ENCODE data around the gene GCDH.
"Not testable (repeated sequence)": the region's sequence is repeated elsewhere in the genome, so short reads cannot be mapped to it uniquely, and the experiment has no call there.

GCDH gene

DNA sequence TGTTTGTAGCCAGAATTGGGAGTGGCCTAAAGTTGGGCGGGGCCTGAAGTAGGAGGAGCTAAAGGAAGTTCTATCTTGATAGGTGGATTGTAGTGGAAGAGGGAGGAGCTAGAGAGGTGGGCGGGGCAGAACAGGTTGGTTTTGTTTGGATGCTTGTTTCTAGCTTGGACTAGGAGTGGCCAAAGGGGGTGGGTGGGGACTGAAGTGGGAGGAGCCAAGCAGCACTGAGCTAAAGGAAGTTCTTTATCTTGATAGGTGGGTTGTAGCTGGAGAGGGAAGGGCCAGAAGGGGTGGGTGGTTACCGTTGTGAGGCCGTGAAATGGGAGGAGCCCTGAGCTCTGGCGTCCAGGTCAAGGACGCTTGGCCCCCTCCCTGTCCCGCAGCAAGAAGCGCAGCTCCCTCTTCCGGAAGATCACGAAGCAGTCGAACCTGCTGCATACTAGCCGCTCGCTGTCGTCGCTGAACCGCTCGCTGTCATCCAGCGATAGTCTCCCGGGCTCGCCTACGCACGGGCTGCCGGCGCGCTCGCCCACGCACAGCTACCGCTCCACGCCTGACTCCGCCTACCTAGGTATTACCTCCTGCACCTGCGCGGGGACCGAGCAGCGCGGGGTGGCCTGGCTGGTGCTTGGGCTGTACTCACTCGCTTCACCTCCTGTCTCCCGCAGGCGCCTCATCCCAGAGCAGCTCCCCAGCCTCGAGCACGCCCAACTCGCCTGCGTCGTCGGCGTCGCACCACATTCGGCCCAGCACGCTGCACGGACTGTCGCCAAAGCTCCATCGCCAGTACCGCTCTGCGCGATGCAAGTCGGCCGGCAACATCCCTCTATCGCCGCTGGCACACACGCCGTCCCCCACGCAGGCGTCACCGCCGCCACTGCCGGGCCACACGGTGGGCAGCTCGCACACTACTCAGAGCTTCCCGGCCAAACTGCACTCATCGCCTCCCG, 17.7 kb upstream of the GCDH start:
- DNase-seq (ENCODE audit: low read depth in 3 of 3), result peak in 2 of 3 experiments; percentile 14 to 52

DNA sequence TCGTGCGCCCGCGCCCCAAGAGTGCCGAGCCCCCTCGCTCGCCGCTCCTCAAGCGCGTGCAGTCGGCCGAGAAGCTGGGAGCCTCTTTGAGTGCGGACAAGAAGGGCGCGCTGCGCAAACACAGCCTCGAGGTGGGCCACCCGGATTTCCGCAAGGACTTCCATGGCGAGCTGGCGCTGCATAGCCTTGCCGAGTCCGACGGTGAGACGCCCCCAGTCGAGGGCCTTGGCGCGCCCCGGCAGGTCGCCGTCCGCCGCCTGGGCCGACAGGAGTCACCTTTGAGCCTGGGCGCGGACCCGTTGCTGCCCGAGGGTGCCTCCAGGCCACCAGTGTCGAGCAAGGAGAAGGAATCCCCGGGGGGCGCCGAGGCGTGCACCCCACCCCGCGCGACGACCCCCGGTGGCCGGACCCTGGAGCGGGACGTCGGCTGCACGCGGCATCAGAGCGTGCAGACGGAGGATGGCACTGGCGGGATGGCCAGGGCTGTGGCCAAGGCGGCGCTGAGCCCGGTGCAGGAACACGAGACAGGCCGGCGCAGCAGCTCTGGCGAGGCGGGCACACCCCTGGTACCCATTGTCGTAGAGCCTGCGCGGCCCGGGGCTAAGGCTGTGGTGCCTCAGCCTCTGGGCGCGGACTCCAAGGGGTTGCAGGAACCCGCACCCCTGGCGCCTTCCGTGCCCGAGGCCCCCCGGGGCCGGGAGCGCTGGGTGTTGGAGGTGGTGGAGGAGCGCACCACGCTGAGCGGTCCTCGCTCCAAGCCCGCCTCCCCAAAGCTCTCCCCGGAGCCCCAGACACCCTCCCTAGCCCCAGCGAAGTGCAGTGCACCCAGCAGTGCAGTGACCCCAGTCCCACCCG, 16.8 kb upstream of the GCDH start:
- no peak for DNase-seq (ENCODE audit: low read depth in 3 of 3)

DNA sequence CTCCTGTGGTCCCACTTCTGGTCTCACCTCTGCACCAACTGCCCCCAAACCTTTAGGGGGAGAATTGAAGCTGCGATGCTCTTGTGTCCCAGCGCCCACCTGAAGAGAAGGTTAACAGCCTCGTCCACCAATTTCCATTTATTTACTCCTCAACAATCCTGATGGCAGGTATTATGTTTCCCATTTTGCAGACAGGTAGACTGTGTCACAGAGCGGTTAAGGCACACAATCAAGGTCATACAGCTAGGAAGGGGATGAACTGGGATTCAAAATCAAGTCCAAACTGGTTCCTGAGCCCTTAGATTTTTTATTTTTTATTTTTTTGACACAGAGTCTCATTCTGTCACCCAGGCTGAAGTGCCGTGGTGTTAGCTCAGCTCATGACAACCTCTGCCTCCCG, 15.9 kb upstream of the GCDH start:
- DNase-seq (ENCODE audit: low read depth in 3 of 3), result no peak

DNA sequence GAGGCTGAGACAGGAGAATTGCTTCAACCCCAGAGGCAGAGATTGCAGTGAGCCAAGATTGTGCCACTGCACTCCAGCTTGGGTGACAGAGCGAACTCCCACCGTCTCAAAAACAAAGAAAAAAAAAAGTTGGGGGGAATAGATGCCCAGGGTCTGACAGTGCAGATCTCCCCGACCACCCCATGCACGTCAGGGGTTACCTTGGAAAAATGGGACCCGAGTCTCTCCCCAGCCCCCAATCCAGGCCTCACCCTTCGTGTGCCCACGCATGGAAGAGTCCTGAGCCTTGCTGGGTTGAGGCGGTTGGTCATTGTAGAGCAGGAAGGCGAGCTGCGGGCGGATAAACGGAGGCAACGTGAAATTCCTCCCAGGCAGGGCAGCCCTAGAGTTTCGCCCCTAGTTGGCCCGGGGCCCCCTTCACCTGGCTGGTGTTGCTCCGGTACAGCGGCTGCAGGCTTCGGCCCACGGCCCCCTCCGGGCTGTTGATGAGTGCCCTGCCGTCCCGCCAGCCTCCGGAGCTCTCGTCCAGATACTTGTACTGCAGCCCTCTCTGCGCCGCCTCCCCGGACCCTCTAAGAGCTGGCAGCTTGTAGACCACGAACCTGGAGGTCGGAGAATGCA, 10.3 kb upstream of the GCDH start:
- DNase-seq (ENCODE audit: low read depth in 3 of 3), result no peak

- DNase-seq (ENCODE audit: low read depth in 3 of 3), result peak; percentile 80 to 94 (median 82)
Observed at GRCh38 chr19:12881172-12881808, 9.7 kb upstream of the GCDH start, which contains the start of gene DNASE2. TSS of gene DNASE2 (minus strand) at chr19:12881449. CDS start at chr19:12881375, 74 bp downstream.

- no peak for DNase-seq (ENCODE audit: low read depth in 3 of 3)
Observed at GRCh38 chr19:12882589-12882988, 8.4 kb upstream of the GCDH start.

DNA sequence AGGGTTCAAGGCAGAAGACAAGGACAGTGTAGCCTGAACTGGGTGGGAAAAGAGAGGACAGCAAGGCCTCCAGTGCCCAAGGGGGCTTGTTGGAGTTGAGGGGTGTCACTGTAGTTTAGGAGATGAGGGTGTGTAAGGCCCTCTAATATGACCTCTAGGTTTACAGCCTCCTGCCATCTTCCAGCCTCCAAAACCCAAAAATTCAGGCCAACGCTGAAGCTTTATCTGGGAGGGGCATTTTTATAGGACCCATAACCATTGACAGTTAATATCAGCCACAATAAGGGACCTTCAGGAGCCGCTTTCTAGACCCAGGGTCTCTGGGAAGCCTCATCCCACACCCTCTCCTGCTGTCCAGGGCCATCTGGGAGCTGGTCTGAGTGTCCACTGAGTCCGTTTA, 6.8 kb upstream of the GCDH start:
- no peak for DNase-seq (ENCODE audit: low read depth in 3 of 3)

DNA sequence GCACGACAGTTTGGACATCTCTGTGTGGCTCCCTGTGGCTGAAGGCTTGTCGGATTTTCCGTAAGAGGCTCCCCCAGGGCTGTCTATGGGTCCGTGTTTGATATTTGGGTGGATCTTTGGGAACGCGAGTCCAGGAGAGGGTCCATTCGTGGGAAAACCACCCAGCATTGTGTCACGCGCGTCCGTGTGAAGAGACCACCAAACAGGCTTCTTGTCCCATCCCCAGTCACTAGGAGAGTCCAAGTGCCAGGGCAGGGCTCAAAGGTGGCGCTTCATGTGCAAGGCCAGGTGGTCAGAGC, 6.4 kb upstream of the GCDH start:
- DNase-seq (ENCODE audit: low read depth in 3 of 3), result no peak

DNA sequence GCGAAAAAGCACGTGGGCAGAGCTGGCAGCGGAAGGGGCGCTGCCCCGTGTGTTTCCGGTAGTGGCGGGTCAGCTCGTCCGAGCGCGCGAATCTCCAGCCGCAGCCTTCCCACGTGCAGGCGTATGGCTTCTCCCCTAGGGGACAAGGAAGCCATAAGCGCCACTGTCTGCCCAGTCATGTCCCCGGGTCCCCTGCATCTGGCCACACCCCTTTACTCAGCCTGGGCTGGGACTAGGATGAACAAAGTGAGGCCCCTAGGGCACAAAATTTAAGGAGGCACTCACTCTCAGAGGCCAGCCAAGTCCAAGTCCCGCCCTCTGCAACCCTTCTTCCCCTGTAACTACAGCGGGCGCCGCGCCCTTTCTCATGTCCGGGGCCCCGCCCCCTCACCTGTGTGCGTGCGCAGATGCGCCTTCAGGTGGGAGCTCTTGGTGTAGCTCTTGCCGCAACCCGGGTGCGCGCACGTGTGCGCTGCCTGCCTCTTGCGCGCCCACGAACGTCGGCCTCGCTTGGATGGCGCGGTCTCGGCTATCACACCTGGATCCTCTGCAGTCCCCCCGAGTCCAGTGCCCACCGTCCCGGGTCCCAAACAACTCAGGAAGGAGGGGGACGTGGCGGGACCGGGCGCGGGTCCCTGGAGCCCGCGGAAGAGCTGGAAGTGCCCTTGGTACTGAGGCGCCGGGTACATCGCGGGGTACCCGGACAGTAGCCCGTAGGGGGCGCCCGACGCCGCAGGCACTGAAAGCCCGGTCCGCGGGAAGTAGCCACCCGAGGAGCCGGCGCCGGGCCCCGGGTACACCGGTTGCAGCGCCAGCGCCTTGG, 5.8 kb upstream of the GCDH start:
- peak; percentile 74 to 96 (median 79) for DNase-seq (ENCODE audit: low read depth in 3 of 3)

DNA sequence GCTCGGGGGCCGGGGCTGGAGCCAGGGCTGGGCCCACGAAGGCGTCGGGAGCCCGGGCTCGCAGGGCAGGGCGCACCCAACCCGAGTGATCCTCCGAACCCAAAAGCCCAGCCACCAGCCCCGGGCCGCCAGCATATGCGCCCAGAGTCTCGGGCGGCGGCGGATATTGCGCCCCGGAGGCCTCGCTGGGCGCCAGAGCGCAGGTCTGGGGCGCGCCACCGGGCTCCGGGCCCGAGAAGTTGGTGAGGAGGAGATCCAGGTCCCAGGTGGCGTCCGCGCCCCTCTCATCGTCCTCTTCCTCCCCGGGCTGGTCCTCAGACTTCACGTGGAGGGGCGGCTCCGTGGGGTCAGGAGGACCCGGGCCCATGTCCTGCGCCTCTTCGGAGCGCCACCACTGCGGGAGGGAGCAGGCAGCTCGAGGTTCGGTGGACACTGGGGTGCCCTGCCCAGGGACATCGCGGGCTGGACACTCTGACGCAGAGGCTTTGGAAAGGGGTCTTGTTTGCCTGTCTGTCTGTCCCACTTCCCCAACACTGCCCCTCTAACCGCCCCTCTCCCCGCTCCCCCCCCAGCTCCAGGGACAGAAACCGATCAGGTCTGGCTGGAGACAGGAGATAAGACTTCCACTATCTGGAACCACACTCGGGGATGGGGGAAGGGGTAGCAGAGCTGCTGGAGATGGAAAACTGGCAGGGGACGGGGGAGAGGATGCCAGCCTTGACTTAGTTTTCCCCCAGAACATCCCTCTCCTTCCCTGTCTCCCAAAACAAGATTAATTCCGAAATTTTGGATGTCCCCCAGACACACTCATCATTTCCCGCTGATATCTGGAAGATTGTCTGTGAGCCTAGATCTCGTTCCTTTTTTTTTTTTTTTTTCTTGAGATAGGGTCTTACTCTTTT, 5.0 kb upstream of the GCDH start:
- DNase-seq (ENCODE audit: low read depth in 3 of 3), result no peak

DNA sequence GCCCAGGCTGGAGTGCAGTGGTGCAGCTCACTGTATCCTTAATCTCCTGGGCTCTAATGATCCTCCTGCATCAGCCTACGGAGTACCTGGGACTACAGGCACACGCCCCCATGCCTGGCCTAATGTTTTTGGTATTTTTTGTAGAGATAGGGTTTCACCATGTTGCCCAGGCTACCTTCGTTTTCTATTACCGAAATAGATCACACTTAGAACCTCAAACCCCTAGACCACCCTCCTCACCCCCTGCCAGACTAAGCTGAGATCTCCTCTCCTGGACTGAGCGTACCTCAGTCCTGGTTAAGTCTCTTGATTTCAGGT, 4.3 kb upstream of the GCDH start:
- no peak for DNase-seq (ENCODE audit: low read depth in 3 of 3)

DNA sequence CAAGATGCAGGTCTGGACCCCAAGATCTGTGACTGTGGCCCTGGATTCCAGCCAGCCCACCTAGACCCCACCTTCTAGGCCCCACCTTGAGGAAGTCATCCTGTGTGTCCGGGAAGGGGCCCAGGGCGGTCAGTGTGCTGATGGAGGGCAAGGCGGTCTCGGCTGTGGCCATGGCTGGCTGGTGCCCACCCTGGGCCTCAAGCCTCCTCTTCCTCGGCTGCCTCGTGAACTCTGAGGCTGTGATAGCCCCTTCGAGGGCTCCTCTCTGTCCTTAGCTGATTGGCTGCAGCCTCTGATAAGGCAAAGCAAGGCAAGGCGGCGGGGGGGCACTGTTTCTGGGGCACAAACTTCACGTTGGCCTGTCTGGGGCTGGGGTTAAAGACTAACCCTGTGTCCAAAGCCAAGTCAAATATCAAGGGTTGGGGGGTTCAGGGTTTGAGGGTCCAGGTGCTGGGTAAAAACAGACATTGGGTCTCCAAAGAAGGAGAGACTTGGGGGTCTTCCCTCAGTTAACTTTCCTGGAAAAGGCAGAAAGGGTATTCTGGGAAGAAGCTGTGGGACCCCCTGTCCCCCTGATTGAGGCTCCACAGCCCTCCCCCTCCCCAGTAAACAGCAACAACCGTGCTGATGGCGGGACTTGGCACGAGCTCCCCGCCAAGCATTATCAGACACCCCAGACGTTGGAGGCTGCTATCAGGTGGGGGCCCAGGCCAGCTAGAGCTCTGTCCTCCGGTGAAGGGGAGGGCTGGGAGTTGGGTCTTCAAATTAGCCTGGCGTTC, 3.8 kb upstream of the GCDH start, which contains the start of gene KLF1:
TSS of gene KLF1 (minus strand) at position 233 of the 779 bp plus-strand sequence. CDS start at position 172, 61 bp downstream.
- DNase-seq (ENCODE audit: low read depth in 3 of 3), result no peak

- no peak for DNase-seq (ENCODE audit: low read depth in 3 of 3)
Observed at GRCh38 chr19:12888006-12888603, 2.9 kb upstream of the GCDH start.

DNA sequence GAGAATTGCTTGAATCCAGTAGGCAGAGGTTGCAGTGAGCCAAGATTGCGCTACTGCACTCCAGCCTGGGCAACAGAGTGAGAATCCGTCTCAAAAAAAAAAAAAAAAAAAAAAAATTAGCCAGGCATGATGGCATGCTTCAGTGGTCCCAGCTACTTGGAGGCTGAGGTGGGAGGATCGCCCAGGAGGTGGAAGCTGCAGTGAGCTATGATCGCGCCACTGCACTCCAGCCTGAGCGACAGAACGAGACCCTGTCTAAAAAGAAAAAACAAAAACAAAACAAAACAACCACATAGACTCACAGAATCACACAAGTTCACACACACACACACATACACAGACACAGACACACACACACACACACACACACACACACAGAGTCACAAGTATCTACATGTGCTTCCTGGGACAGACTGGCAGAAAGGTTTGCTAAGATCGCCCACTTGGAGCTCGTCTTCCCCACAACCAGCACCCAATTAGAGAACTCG, 617 bp upstream of the GCDH start:
- not testable (repeated sequence) for DNase-seq (ENCODE audit: low read depth in 3 of 3)

- DNase-seq (ENCODE audit: low read depth in 3 of 3), result no peak
Observed at GRCh38 chr19:12891553-12892021, 627 bp downstream of the GCDH start.

DNA sequence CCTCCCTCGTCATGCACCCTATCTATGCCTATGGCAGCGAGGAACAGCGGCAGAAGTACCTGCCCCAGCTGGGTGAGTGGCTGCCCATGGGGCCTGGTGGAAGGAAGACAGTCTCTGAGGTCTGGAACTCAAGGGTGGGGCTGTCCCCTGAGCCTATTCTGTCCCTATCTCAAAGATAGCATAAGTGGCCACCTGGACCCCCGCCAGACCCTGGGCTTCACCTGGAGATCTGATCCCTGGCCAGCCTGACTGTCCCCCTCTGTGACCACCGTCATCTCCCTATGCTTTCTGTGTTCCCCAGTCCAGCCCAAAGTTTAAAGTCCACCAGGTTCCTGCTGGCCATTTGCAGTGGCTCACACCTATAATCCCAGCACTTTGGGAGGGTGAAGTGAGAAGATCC, 2.6 kb downstream of the GCDH start:
- DNase-seq (ENCODE audit: low read depth in 3 of 3), result no peak

DNA sequence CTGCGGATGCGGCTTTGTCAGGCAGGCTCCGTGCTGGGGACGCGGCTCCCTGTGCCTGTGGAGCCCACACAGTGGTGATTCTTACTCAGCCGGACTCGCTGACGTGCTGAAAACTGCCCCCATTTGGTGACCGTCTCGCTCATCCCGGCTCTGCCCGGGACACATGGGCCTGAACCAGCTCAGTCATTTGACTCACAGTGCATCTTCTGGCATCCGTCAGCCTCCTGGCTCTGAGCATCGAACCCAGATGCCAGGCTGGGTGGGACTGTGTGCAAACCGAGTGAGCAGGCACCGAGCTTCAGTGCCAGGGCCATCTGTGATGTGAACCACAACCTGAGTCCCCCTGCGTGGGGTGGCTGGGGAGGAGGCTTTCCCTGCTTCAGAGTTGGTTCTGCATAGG, 5.5 kb downstream of the GCDH start:
- DNase-seq (ENCODE audit: low read depth in 3 of 3), result no peak

DNA sequence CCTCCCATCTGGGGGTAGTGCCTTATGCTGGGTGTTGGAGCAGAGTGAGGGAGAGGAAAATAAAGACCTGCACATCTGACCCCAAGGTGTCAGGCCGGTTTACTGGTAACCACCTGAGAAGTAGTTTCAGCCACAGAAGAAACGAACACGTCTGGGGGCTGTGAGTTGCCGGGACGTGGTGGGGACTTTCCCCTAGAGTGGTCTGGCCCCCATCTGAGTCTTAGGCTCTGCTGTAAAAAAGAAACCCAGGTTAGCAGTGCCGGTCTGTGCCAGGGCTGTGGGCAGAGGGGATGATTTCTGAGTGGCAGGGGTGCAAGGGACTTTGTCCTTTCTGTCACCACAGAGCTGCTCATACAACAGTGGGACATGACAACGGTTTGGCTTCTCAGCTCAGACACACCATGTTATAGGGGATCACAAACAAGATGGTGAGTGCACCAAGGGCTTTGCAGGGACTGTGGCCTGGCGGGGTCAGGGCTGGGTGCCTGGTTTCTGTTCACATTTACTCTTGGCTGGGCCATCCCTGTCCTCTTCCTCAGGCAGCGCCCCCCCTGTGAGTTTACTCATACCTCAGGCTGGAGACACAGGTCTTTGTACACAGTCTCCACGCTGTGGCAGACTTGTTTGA, 9.0 kb downstream of the GCDH start:
- no peak for DNase-seq (ENCODE audit: low read depth in 3 of 3)

Measured in stimulated activated CD4-positive, alpha-beta T cell treated with anti-CD3 and anti-CD28 coated beads, TNF-alpha, amount 100 ng/mL, for 24 hours (primary cell).